Ascending aorta (tissue), 2 donors: ENCODE data around the gene ZBTB12. TPM values are rescaled to one million over a fixed set of nuclear protein-coding genes. Genes with fewer than 3 reads are reported as not detected.
"Not testable (repeated sequence)": the region's sequence is repeated elsewhere in the genome, so short reads cannot be mapped to it uniquely, and the experiment has no call there.

ENCODE experiments used
- DNase-seq, 2 donors: peaks; one replicate each; pipeline ENCODE4 v3.0.0-alpha.2; 2019; ENCODE audit warnings: low spot score in 2 of 2
- H3K27ac ChIP-seq, 2 donors: fragments of 200-600 bp; sonication (generic); one replicate each; pipeline ENCODE4 v1.5.1; 2016 to 2017; ENCODE audit warnings: mild to moderate bottlenecking in 1 of 2
- H3K27me3 ChIP-seq: fragments of 200-600 bp; sonication (generic); one replicate; pipeline ENCODE4 v1.5.1; 2017
- H3K36me3 ChIP-seq, 2 donors: fragments of 200-600 bp; sonication (generic); one replicate each; pipeline ENCODE4 v1.5.1; 2016
- H3K4me1 ChIP-seq, 2 donors: fragments of 200-600 bp; sonication (generic); one replicate each; pipeline ENCODE4 v1.5.1; 2016 to 2017; ENCODE audit warnings: mild to moderate bottlenecking in 1 of 2
- H3K4me3 ChIP-seq, 2 donors: fragments of 200-600 bp; sonication (generic); one replicate each; pipeline ENCODE4 v1.5.1; 2016 to 2017; ENCODE audit warnings: mild to moderate bottlenecking in 1 of 2
- H3K9me3 ChIP-seq, 2 donors: fragments of 200-600 bp; sonication (generic); one replicate each; pipeline ENCODE4 v1.5.1; 2016
- intact Hi-C: fragments of 100-400 bp; cut with DNase I; formaldehyde crosslinking; loops from one replicate; pipeline ENCODE4 v1.15.1; 2023
- total RNA-seq: library from RNA; depleted of rRNA; stranded (reverse); fragments of >200 nt; gene quantifications from one replicate; pipeline ENCODE4 v1.1.0, GENCODE V29; 2016
- TF ChIP-seq, protein P1 (sequence below), 3 experiments: fragments of 200-600 bp in 2 of 3; fragments of 450-650 bp in 1 of 3; sonication (generic) in 2 of 3; IDR thresholded peaks; one replicate each; pipeline ENCODE4 v1.5.1; 2016 to 2019; ENCODE audit warnings: antibody characterized with exemption in 3 of 3, mild to moderate bottlenecking in 1 of 3, moderate library complexity in 1 of 3

Gene ZBTB12
- total RNA-seq, 1 donor from 2014 or later, result 7.3 TPM

DNA sequence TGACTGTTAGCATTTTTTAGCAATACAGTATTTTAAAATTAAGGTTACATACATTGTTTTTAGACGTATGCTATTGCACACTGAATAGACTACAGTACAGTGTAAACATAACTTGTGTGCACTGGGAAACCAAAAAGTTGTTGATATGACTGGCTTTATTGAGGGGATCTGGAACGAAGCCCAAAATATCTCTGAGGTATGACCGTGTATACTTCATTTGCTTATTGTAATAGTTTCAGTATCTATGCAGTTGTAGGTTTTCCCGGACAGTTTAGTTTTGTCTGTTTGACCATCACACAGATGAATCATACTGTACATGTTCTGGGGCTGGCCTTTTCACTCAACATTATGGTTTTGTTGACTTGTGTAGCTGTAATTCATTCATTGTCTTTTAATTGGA is 6.9 kb upstream of the ZBTB12 start:
- H3K4me3 ChIP-seq, result no peak overlapping the region
- TF ChIP-seq, protein P1, sequence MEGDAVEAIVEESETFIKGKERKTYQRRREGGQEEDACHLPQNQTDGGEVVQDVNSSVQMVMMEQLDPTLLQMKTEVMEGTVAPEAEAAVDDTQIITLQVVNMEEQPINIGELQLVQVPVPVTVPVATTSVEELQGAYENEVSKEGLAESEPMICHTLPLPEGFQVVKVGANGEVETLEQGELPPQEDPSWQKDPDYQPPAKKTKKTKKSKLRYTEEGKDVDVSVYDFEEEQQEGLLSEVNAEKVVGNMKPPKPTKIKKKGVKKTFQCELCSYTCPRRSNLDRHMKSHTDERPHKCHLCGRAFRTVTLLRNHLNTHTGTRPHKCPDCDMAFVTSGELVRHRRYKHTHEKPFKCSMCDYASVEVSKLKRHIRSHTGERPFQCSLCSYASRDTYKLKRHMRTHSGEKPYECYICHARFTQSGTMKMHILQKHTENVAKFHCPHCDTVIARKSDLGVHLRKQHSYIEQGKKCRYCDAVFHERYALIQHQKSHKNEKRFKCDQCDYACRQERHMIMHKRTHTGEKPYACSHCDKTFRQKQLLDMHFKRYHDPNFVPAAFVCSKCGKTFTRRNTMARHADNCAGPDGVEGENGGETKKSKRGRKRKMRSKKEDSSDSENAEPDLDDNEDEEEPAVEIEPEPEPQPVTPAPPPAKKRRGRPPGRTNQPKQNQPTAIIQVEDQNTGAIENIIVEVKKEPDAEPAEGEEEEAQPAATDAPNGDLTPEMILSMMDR (IDR thresholded peaks at IDR 0.05), result no peak
- intact Hi-C loops, result no loop called here
- H3K36me3 ChIP-seq, result no peaks in the 10 kb centered on the region
- no peaks in the 10 kb centered on the region for H3K27me3 ChIP-seq
- no peak for DNase-seq
- peaks cover 0 to 6% of the 10 kb centered on the region in 2 donors for H3K4me1 ChIP-seq
- no peaks in the 10 kb centered on the region for H3K9me3 ChIP-seq
- no peak overlapping the region for H3K27ac ChIP-seq

DNA sequence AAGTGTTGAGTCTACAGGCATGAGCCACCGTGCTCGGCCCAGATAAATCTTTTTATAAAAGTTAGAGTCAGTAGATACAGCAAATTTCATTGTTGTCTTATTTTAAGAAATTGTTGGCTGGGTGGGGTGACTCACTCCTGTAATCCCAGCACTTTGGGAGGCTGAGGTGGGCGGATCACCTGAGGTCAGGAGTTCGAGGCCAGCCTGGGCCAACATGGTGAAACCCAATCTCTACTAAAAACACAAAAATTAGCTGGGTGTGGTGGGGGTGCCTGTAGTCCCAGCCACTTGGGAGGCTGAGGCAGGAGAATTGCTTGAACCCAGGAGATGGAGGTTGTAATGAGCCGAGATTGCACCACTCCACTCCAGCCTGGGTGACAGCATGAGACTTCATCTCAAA is 6.4 kb upstream of the ZBTB12 start:
- H3K4me3 ChIP-seq, H3K27me3 ChIP-seq, DNase-seq, H3K4me1 ChIP-seq, H3K27ac ChIP-seq, H3K36me3 ChIP-seq, H3K9me3 ChIP-seq, intact Hi-C loops: not testable (repeated sequence)

DNA sequence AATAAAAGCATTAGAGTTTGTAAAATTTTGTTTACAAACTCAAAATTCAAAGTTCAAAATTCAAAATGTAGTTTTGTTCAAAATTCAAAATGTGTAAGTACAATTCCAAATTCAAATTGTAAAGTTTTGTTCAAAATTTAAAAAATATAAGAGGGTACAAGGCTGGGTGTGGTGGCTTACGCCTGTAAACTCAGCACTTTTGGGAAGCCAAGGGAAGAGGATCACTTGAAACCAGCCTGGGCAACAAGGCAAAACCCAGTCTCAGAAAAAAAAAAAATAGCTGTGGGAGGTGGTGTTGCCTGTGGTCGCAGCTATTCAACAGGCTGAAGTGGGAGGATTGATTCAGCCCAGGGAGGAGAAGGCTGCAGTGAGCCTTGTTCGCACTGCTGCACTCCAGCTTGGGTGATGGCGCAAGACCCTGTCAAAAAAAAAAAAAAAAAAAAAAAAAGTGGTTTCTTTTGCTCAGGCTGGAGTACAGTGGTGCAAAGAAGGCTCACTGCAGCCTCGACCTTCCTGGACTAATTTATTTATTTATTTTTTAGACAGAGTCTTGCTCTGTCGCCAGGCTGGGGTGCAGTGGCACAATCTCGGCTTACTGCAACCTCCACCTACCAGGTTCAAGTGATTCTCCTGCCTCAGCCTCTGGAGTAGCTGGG is 5.4 kb upstream of the ZBTB12 start:
- Histone ChIP-seq H3K9me3 (no peaks in the 10 kb centered on the region), H3K36me3 (no peaks in the 10 kb centered on the region), H3K27ac (no peak overlapping the region), H3K4me3 (no peak overlapping the region), H3K4me1 (peaks cover 7 to 9% of the 10 kb centered on the region in 2 donors), H3K27me3 (no peaks in the 10 kb centered on the region)
- DNase-seq, result no peak
- intact Hi-C loops, result no loop called here
- TF ChIP-seq, protein P1 (IDR thresholded peaks at IDR 0.05), result no peak

DNA sequence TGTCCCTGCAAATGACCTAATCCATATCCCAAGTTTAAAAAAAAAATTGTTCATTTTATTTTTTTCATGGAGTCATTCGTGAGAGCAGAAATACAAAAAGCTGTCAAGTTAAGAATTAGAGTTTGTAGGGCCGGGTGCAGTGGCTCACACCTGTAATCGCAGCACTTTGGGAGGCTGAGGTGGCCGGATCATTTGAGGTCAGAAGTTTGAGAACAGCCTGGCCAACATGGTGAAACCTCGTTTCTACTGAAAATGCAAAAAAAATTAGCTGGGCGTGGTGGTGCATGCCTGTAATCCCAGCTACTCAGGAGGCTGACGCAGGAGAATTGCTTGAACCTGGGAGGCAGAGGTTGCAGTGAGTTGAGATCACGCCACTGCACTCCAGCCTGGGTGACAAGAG is 4.8 kb upstream of the ZBTB12 start:
- DNase-seq, intact Hi-C loops, H3K27ac ChIP-seq, H3K9me3 ChIP-seq, H3K4me3 ChIP-seq, H3K4me1 ChIP-seq, H3K36me3 ChIP-seq, H3K27me3 ChIP-seq: not testable (repeated sequence)

DNA sequence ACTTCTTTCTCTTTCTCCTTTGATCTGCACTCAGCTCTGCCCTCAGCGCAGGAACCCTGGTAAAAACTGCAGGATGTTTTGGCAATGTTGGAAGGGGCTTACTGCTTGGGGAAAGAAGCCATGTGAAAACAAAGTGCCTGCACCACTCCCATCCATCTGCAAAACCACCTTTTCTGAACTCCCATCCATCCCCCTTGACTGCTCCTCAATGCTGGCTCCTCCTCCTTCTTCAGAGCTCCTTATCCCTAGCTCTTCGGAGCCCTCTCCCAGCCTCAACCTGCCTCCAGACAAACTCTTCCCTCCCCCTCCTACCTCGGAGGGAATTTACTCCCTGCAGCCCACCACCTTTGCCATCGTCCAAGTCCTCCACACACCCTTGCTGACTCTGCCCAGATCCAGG is 4.2 kb upstream of the ZBTB12 start:
- intact Hi-C loops, result no loop called here
- TF ChIP-seq, protein P1 (IDR thresholded peaks at IDR 0.05), result no peak
- H3K27me3 ChIP-seq, result no peaks in the 10 kb centered on the region
- no peaks in the 10 kb centered on the region for H3K36me3 ChIP-seq
- no peaks in the 10 kb centered on the region for H3K9me3 ChIP-seq
- H3K4me3 ChIP-seq, result no peak overlapping the region
- H3K27ac ChIP-seq, result no peak overlapping the region
- H3K4me1 ChIP-seq, result peaks cover 7% of the 10 kb centered on the region in 2 donors
- DNase-seq, result no peak

DNA sequence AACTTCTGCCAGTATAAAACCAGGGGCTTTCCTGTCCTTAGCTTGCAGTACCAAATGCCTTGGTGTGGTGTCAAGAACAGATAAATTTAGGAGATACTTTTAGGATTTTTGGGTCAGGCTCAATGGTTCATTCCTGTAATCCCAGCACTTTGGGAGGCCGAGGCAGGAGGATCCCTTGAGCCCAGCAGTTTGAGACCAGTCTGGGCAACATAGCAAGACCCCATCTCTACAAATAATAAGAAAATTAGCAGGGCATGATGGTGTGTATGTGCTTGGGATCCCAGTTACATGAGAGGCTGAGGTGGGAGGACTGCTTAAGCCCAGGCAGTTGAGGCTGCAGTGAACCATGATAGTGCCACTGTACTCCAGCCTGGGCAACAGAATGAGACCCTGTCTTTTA is 3.2 kb upstream of the ZBTB12 start:
- no peak for DNase-seq
- Histone ChIP-seq H3K36me3 (no peaks in the 10 kb centered on the region), H3K4me3 (no peak overlapping the region), H3K4me1 (peaks cover 4 to 7% of the 10 kb centered on the region in 2 donors), H3K27ac (no peak overlapping the region), H3K9me3 (no peaks in the 10 kb centered on the region), H3K27me3 (no peaks in the 10 kb centered on the region)
- intact Hi-C loops, result no loop called here
- TF ChIP-seq, protein P1 (IDR thresholded peaks at IDR 0.05), result no peak

DNA sequence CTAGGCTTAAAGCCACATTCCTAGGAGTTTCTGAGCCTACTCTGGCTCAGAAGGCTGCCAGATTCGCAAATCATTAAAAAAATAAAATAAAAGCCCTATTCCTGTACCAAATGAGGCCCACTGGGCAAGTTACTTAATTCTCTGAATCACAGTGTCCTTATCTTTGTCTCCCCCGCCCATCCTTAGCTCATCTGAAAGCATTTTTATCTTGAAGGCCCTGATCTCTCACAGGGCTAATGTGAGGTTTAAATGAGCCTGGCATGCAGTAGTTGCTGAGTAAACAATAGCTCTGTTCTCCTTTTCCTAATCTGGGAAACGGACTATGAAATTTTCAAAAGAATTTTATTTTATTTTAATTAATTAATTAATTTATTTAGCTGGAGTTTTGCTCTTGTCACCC is 2.1 kb upstream of the ZBTB12 start:
- Histone ChIP-seq H3K36me3 (no peaks in the 10 kb centered on the region), H3K27me3 (no peaks in the 10 kb centered on the region), H3K9me3 (no peaks in the 10 kb centered on the region), H3K27ac (peak overlapping the region in 1 of 2 donors; percentile 23), H3K4me1 (peaks cover 4 to 7% of the 10 kb centered on the region in 2 donors), H3K4me3 (no peak overlapping the region)
- intact Hi-C loops, result loop anchor here (2.0 to 5.0 kb wide), 2 partner anchors 41 to 1368 kb away; partner anchors contain the start of genes RPS18 and VPS52
- no peak for DNase-seq
- TF ChIP-seq, protein P1 (IDR thresholded peaks at IDR 0.05), result no peak
